GM21576 (cell line): ENCODE data around the gene LRRC10B.

Experiments used
- ATAC-seq: cut with Tn5 transposase; IDR thresholded peaks from one replicate; pipeline ENCODE4 v1.9.1; 2021; ENCODE audit warnings: mild to moderate bottlenecking, moderate library complexity; ENCODE audit not compliant: unreplicated experiment

LRRC10B gene

GRCh38 chr11:61544466-61544865, 35.9 kb downstream of the LRRC10B start:
- no peak for ATAC-seq

GRCh38 chr11:61545341-61545740, 36.8 kb downstream of the LRRC10B start:
- ATAC-seq = no peak

GRCh38 chr11:61545921-61546320, 37.4 kb downstream of the LRRC10B start:
- ATAC-seq = no peak

GRCh38 chr11:61546663-61547062, 38.1 kb downstream of the LRRC10B start:
- ATAC-seq = no peak

- ATAC-seq = no peak
These were observed 38.7 kb downstream of the LRRC10B start for GRCh38 chr11:61547246-61547645.

- no peak for ATAC-seq
These were observed 40.6 kb downstream of the LRRC10B start for GRCh38 chr11:61549177-61549576.

GRCh38 chr11:61549662-61550568, 41.4 kb downstream of the LRRC10B start:
- no peak for ATAC-seq

- no peak for ATAC-seq
These were observed 42.2 kb downstream of the LRRC10B start for GRCh38 chr11:61550665-61551227.

- no peak for ATAC-seq
These were observed 43.1 kb downstream of the LRRC10B start for GRCh38 chr11:61551634-61552033.

- no peak for ATAC-seq
These were observed 43.6 kb downstream of the LRRC10B start for GRCh38 chr11:61552108-61552635.

GRCh38 chr11:61553373-61554171, 45.0 kb downstream of the LRRC10B start:
- ATAC-seq = no peak

GRCh38 chr11:61554172-61554988, 45.8 kb downstream of the LRRC10B start:
- ATAC-seq = no peak

- no peak for ATAC-seq
These were observed 46.8 kb downstream of the LRRC10B start for GRCh38 chr11:61555051-61555969.

- no peak for ATAC-seq
These were observed 47.4 kb downstream of the LRRC10B start for GRCh38 chr11:61555978-61556377.

GRCh38 chr11:61556621-61557020, 48.1 kb downstream of the LRRC10B start:
- ATAC-seq = no peak
